GM19397 (cell line): ENCODE results near the gene THRB.

Experiments used
- ATAC-seq: cut with Tn5 transposase; IDR thresholded peaks from one replicate; pipeline ENCODE4 v1.9.1; 2021; ENCODE audit warnings: mild to moderate bottlenecking, moderate library complexity; ENCODE audit not compliant: unreplicated experiment

The THRB gene

GRCh38 chr3:24385012-24385615, 109.5 kb downstream of the THRB start:
- ATAC-seq: no peak

- ATAC-seq: no peak
Observed at GRCh38 chr3:24382647-24383046, 112.0 kb downstream of the THRB start.

GRCh38 chr3:24379936-24380335, 114.7 kb downstream of the THRB start:
- ATAC-seq: no peak

GRCh38 chr3:24378313-24378712, 116.3 kb downstream of the THRB start:
- no peak for ATAC-seq

- no peak for ATAC-seq
Observed at GRCh38 chr3:24377218-24377993, 117.2 kb downstream of the THRB start.

- no peak for ATAC-seq
Observed at GRCh38 chr3:24375947-24376384, 118.7 kb downstream of the THRB start.

- ATAC-seq: no peak
Observed at GRCh38 chr3:24374801-24375200, 119.8 kb downstream of the THRB start.

GRCh38 chr3:24373198-24373959, 121.3 kb downstream of the THRB start:
- ATAC-seq: no peak

- ATAC-seq: no peak
Observed at GRCh38 chr3:24372559-24373197, 122.0 kb downstream of the THRB start.

- ATAC-seq: no peak
Observed at GRCh38 chr3:24370352-24371090, 124.1 kb downstream of the THRB start.

GRCh38 chr3:24368605-24369004, 126.0 kb downstream of the THRB start:
- no peak for ATAC-seq

GRCh38 chr3:24367664-24368264, 126.9 kb downstream of the THRB start:
- no peak for ATAC-seq

GRCh38 chr3:24367216-24367615, 127.4 kb downstream of the THRB start:
- no peak for ATAC-seq

GRCh38 chr3:24365168-24365567, 129.5 kb downstream of the THRB start:
- no peak for ATAC-seq

- ATAC-seq: no peak
Observed at GRCh38 chr3:24364359-24364758, 130.3 kb downstream of the THRB start.

- ATAC-seq: no peak
Observed at GRCh38 chr3:24363242-24363641, 131.4 kb downstream of the THRB start.

- ATAC-seq: no peak
Observed at GRCh38 chr3:24361623-24362022, 133.0 kb downstream of the THRB start.

- no peak for ATAC-seq
Observed at GRCh38 chr3:24360957-24361356, 133.7 kb downstream of the THRB start.

- no peak for ATAC-seq
Observed at GRCh38 chr3:24359645-24360462, 134.8 kb downstream of the THRB start.
